H9 (cell line): ENCODE data around the gene TMCO2. TPM values are rescaled to one million over a fixed set of nuclear protein-coding genes. Genes with fewer than 3 reads are reported as not detected.

Experiments used
- DNase-seq: peaks from one replicate; pipeline ENCODE4 v3.0.0-alpha.2; 2017
- H2AFZ ChIP-seq: one replicate; pipeline ENCODE4 v1.6.1; 2013; ENCODE audit warnings: mild to moderate bottlenecking, low read length, control low read depth, moderate library complexity
- H2AK5ac ChIP-seq: 2 replicates; pipeline ENCODE4 v1.6.1; 2013; ENCODE audit warnings: low read length, control low read depth, mixed read lengths; ENCODE audit not compliant: insufficient read length
- H2BK120ac ChIP-seq: one replicate; pipeline ENCODE4 v1.6.1; 2013; ENCODE audit warnings: low read depth, mild to moderate bottlenecking, low read length, control low read depth, inconsistent platforms; ENCODE audit not compliant: poor library complexity, severe bottlenecking
- H2BK12ac ChIP-seq: 2 replicates; pipeline ENCODE4 v1.6.1; 2013; ENCODE audit warnings: low read length, control low read depth, mixed read lengths, low read depth; ENCODE audit not compliant: insufficient read length
- H2BK15ac ChIP-seq: 2 replicates; pipeline ENCODE4 v1.6.1; 2013; ENCODE audit warnings: low read depth, low read length, control low read depth
- H2BK20ac ChIP-seq: one replicate; pipeline ENCODE4 v1.6.1; 2013; ENCODE audit warnings: low read depth, mild to moderate bottlenecking, low read length, control low read depth, inconsistent platforms; ENCODE audit not compliant: poor library complexity, severe bottlenecking
- H2BK5ac ChIP-seq: 2 replicates; pipeline ENCODE4 v1.6.1; 2013; ENCODE audit warnings: low read length, control low read depth, mixed read lengths; ENCODE audit not compliant: insufficient read length
- H3K14ac ChIP-seq: 2 replicates; pipeline ENCODE4 v1.6.1; 2013; ENCODE audit warnings: low read length, control low read depth; ENCODE audit not compliant: insufficient read depth
- H3K18ac ChIP-seq: 2 replicates; pipeline ENCODE4 v1.6.1; 2013; ENCODE audit warnings: low read depth, mild to moderate bottlenecking, mixed read lengths, low read length, control low read depth; ENCODE audit not compliant: insufficient read length
- H3K23ac ChIP-seq: 2 replicates; pipeline ENCODE4 v1.6.1; 2013; ENCODE audit warnings: low read length, control low read depth, mixed read lengths, low read depth; ENCODE audit not compliant: insufficient read length
- H3K23me2 ChIP-seq: 2 replicates; pipeline ENCODE4 v1.6.1; 2013; ENCODE audit warnings: low read depth, mild to moderate bottlenecking, mixed read lengths, low read length, control low read depth; ENCODE audit not compliant: insufficient read length, poor library complexity, severe bottlenecking
- H3K27ac ChIP-seq: 2 replicates; pipeline ENCODE4 v1.5.1; 2013; ENCODE audit warnings: low read length, control low read depth, mixed read lengths, low read depth; ENCODE audit not compliant: insufficient read length
- H3K27me3 ChIP-seq: 2 replicates; pipeline ENCODE4 v1.6.1; 2013; ENCODE audit warnings: low read length, control low read depth, inconsistent platforms; ENCODE audit not compliant: insufficient read depth
- H3K4ac ChIP-seq: 2 replicates; pipeline ENCODE4 v1.6.1; 2013; ENCODE audit warnings: low read depth, mild to moderate bottlenecking, control low read depth, inconsistent platforms, low read length, moderate library complexity
- H3K4me1 ChIP-seq: 2 replicates; pipeline ENCODE4 v1.6.1; 2013; ENCODE audit warnings: low read length, control low read depth, inconsistent platforms; ENCODE audit not compliant: insufficient read depth
- H3K4me2 ChIP-seq: 2 replicates; pipeline ENCODE4 v1.6.1; 2013; ENCODE audit warnings: low read length, control low read depth, mixed read lengths; ENCODE audit not compliant: insufficient read length, insufficient read depth
- H3K56ac ChIP-seq: 2 replicates; pipeline ENCODE4 v1.6.1; 2013; ENCODE audit warnings: low read depth, mild to moderate bottlenecking, mixed read lengths, low read length, control low read depth; ENCODE audit not compliant: insufficient read length
- H3K79me1 ChIP-seq: 2 replicates; pipeline ENCODE4 v1.6.1; 2013; ENCODE audit warnings: low read depth, mild to moderate bottlenecking, moderate library complexity, low read length, control low read depth, inconsistent platforms; ENCODE audit not compliant: insufficient read depth, poor library complexity, severe bottlenecking
- H3K79me2 ChIP-seq: 2 replicates; pipeline ENCODE4 v1.6.1; 2013; ENCODE audit warnings: low read length, control low read depth, inconsistent platforms; ENCODE audit not compliant: insufficient read depth
- H3K9ac ChIP-seq: 2 replicates; pipeline ENCODE4 v1.6.1; 2013; ENCODE audit warnings: low read length, control low read depth, mixed read lengths; ENCODE audit not compliant: insufficient read length; ENCODE audit errors: extremely low read depth
- H3K9me3 ChIP-seq: one replicate; pipeline ENCODE4 v1.6.1; 2013; ENCODE audit warnings: low read depth, low read length, inconsistent platforms; ENCODE audit not compliant: control insufficient read depth
- H3T11ph ChIP-seq: one replicate; pipeline ENCODE4 v1.6.1; 2013; ENCODE audit warnings: mild to moderate bottlenecking, low read length, control low read depth, inconsistent platforms
- H4K20me1 ChIP-seq: one replicate; pipeline ENCODE4 v1.6.1; 2013; ENCODE audit not compliant: control insufficient read depth, insufficient read length, insufficient read depth
- H4K5ac ChIP-seq: 2 replicates; pipeline ENCODE4 v1.6.1; 2013; ENCODE audit warnings: low read depth, mild to moderate bottlenecking, mixed read lengths, low read length, control low read depth; ENCODE audit not compliant: insufficient read length
- H4K8ac ChIP-seq: replicated peaks from 2 replicates; pipeline ENCODE4 v1.6.1; 2013; ENCODE audit warnings: low read length, control low read depth, mixed read lengths, low read depth; ENCODE audit not compliant: insufficient read length
- H4K91ac ChIP-seq: 2 replicates; pipeline ENCODE4 v1.6.1; 2013; ENCODE audit warnings: low read depth, mild to moderate bottlenecking, moderate library complexity, mixed read lengths, low read length, control low read depth; ENCODE audit not compliant: insufficient read length
- H3K27ac Mint-ChIP-seq, 3 experiments: 2 replicates in 2 of 3; 3 replicates in 1 of 3; pipeline ENCODE4 v1.8.0; 2020 to 2021; ENCODE audit warnings: mixed read lengths in 3 of 3, mild to moderate bottlenecking in 1 of 3, moderate library complexity in 1 of 3
- H3K27me3 Mint-ChIP-seq: 2 replicates; pipeline ENCODE4 v1.8.0; 2021; ENCODE audit warnings: low read depth, mild to moderate bottlenecking, moderate library complexity, mixed read lengths
- H3K36me3 Mint-ChIP-seq, 3 experiments: 2 replicates in 2 of 3; 3 replicates in 1 of 3; pipeline ENCODE4 v1.8.0; 2020 to 2021; ENCODE audit warnings: low read depth in 3 of 3, mixed read lengths in 3 of 3; ENCODE audit not compliant: insufficient read depth in 1 of 3
- H3K4me1 Mint-ChIP-seq, 2 experiments: 2 replicates each; pipeline ENCODE4 v1.8.0; 2020; ENCODE audit warnings: mixed read lengths in 2 of 2
- H3K4me3 Mint-ChIP-seq, 2 experiments: 2 replicates in 1 of 2; 3 replicates in 1 of 2; pipeline ENCODE4 v1.8.0; 2020 to 2021; ENCODE audit warnings: mild to moderate bottlenecking in 2 of 2, mixed read lengths in 2 of 2, moderate library complexity in 1 of 2
- H3K9me3 Mint-ChIP-seq, 2 experiments: 2 replicates in 1 of 2; 3 replicates in 1 of 2; pipeline ENCODE4 v1.8.0; 2020; ENCODE audit warnings: mild to moderate bottlenecking in 2 of 2, mixed read lengths in 2 of 2, moderate library complexity in 1 of 2
- WGBS: extraction: QIAGEN DNeasy Blood & Tissue Kit; methylation state at CpG from one replicate; pipeline ENCODE4 v1.1.7; 2013; ENCODE audit warnings: missing lambda C conversion rate, low lambda C conversion rate, mixed read lengths; ENCODE audit not compliant: insufficient read length; ENCODE audit errors: extremely low coverage; 5-methylcytosine and 5-hydroxymethylcytosine counted together
- total RNA-seq: library from RNA; stranded (reverse); gene quantifications from 2 replicates; pipeline ENCODE4 v1.2.1, GENCODE V29; 2021
- TF ChIP-seq, protein P1 (sequence below): fragments of 200-600 bp; sonication (generic); conservative IDR thresholded peaks from 3 replicates; pipeline ENCODE4 v1.8.0; 2021; ENCODE audit warnings: antibody characterized with exemption, mild to moderate bottlenecking

Gene TMCO2
- total RNA-seq, 1 experiment from 2014 or later = not detected

DNA sequence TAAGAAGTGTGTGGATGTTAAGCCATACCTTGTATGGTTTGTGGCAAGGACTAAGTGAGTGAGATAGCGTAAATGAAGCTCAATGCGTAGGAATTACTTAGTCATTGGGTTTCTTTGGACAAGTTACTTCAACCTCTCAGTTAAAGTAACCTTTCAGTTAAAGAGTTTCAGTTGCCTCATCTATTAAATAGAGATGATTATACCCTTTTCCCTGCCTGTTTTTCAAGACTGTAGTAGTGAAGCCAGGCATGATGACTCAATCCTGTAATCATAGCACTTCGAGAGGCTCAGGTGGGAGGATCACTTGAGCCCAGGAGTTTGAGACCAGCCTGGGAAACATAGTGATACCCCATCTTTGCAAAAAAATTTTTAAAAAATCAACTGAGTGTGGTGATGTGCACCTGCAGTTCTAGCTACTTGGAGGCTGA, 16.6 kb downstream of the TMCO2 start:
- WGBS = no CpG with 5 or more reads among the region's 3 CpGs
- H3K4me1 ChIP-seq = no peaks in the 10 kb centered on the region

More for the DNA sequence above, 16.6 kb downstream of the TMCO2 start:
- Histone ChIP-seq H2BK20ac (no peak overlapping the region), H4K91ac (no peak overlapping the region), H4K5ac (no peak overlapping the region), H3K4me2 (no peak overlapping the region), H2BK5ac (no peak overlapping the region), H3K23me2 (no peaks in the 10 kb centered on the region), H4K8ac (no peak overlapping the region), H3K79me2 (no peaks in the 10 kb centered on the region), H3K27ac (no peak overlapping the region), H3K14ac (no peak overlapping the region), H4K20me1 (no peaks in the 10 kb centered on the region), H3K18ac (no peak overlapping the region), H3K9me3 (no peaks in the 10 kb centered on the region), H3K79me1 (no peaks in the 10 kb centered on the region), H3K4ac (no peak overlapping the region), H3K9ac (no peak overlapping the region), H3K27me3 (no peaks in the 10 kb centered on the region), H2AFZ (no peak overlapping the region), H3K56ac (no peak overlapping the region), H2BK120ac (no peak overlapping the region), H3T11ph (no peak overlapping the region), H2BK15ac (no peak overlapping the region), H2AK5ac (no peak overlapping the region), H2BK12ac (no peak overlapping the region), H3K23ac (no peak overlapping the region)
- Mint-ChIP-seq H3K27ac (no peak overlapping the region), H3K27me3 (no peaks in the 10 kb centered on the region), H3K4me1 (no peaks in the 10 kb centered on the region), H3K4me3 (no peak overlapping the region), H3K36me3 (peaks cover 13 to 64% (median 50%) of the 10 kb centered on the region in 3 experiments; a peak in 6 of 7 replicates), H3K9me3 (no peaks in the 10 kb centered on the region)
- TF ChIP-seq, protein P1, sequence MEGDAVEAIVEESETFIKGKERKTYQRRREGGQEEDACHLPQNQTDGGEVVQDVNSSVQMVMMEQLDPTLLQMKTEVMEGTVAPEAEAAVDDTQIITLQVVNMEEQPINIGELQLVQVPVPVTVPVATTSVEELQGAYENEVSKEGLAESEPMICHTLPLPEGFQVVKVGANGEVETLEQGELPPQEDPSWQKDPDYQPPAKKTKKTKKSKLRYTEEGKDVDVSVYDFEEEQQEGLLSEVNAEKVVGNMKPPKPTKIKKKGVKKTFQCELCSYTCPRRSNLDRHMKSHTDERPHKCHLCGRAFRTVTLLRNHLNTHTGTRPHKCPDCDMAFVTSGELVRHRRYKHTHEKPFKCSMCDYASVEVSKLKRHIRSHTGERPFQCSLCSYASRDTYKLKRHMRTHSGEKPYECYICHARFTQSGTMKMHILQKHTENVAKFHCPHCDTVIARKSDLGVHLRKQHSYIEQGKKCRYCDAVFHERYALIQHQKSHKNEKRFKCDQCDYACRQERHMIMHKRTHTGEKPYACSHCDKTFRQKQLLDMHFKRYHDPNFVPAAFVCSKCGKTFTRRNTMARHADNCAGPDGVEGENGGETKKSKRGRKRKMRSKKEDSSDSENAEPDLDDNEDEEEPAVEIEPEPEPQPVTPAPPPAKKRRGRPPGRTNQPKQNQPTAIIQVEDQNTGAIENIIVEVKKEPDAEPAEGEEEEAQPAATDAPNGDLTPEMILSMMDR = no peak
- no peak for DNase-seq
